Loucy (cell line): Measurements from ENCODE around the gene DDX10.

Experiments used
- H2AFZ ChIP-seq: fragments of 200-600 bp; sonication (generic); 2 replicates; pipeline ENCODE4 v1.6.0; 2016; ENCODE audit warnings: antibody characterized with exemption, mild to moderate bottlenecking, low read length, moderate library complexity
- H3F3A ChIP-seq: fragments of 200-600 bp; 2 replicates; pipeline ENCODE4 v1.6.0; 2016; ENCODE audit warnings: antibody characterized with exemption, low read depth, mild to moderate bottlenecking
- H3K27me3 ChIP-seq: fragments of 200-600 bp; sonication (generic); 2 replicates; pipeline ENCODE4 v1.6.1; 2014; ENCODE audit warnings: low read length, mild to moderate bottlenecking; ENCODE audit not compliant: insufficient read depth, poor library complexity, severe bottlenecking
- H3K36me3 ChIP-seq: fragments of 200-600 bp; sonication (generic); 2 replicates; pipeline ENCODE4 v1.6.1; 2016; ENCODE audit warnings: low read length; ENCODE audit not compliant: insufficient read depth
- H3K4me1 ChIP-seq: fragments of 200-600 bp; sonication (generic); 2 replicates; pipeline ENCODE4 v1.5.1; 2014; ENCODE audit warnings: low read length, mild to moderate bottlenecking; ENCODE audit not compliant: insufficient read depth, poor library complexity, severe bottlenecking
- H3K4me2 ChIP-seq: fragments of 200-600 bp; sonication (generic); 2 replicates; pipeline ENCODE4 v1.6.0; 2014; ENCODE audit warnings: antibody characterized with exemption, low read length, low read depth, mild to moderate bottlenecking; ENCODE audit not compliant: poor library complexity, severe bottlenecking
- H3K4me3 ChIP-seq: fragments of 200-600 bp; sonication (generic); 2 replicates; pipeline ENCODE4 v1.5.1; 2014; ENCODE audit warnings: low read length, mild to moderate bottlenecking, mixed read lengths; ENCODE audit not compliant: poor library complexity, severe bottlenecking
- H3K79me2 ChIP-seq: fragments of 200-600 bp; sonication (generic); 2 replicates; pipeline ENCODE4 v1.6.1; 2014; ENCODE audit warnings: low read length; ENCODE audit not compliant: insufficient read depth
- H3K9ac ChIP-seq: fragments of 200-600 bp; sonication (generic); 2 replicates; pipeline ENCODE4 v1.6.0; 2014; ENCODE audit warnings: mild to moderate bottlenecking, low read depth, low read length, moderate library complexity; ENCODE audit not compliant: poor library complexity, severe bottlenecking
- H3K9me2 ChIP-seq: fragments of 200-600 bp; sonication (generic); replicated peaks from 2 replicates; pipeline ENCODE4 v1.6.1; 2016; ENCODE audit warnings: low read depth, low read length, mixed read lengths
- H3K9me3 ChIP-seq: fragments of 200-600 bp; sonication (generic); 2 replicates; pipeline ENCODE4 v1.6.1; 2014; ENCODE audit warnings: mild to moderate bottlenecking, antibody characterized with exemption, low read length, low read depth; ENCODE audit not compliant: insufficient read depth
- H4K20me1 ChIP-seq: fragments of 200-600 bp; sonication (generic); 2 replicates; pipeline ENCODE4 v1.6.0; 2014; ENCODE audit warnings: antibody characterized with exemption, low read length, mild to moderate bottlenecking; ENCODE audit not compliant: insufficient read depth, poor library complexity, severe bottlenecking
- CTCF ChIP-seq: fragments of 200-600 bp; sonication (generic); conservative IDR thresholded peaks from 2 replicates; pipeline ENCODE4 v1.5.1; 2014; ENCODE audit warnings: mild to moderate bottlenecking, antibody characterized with exemption, low read length
- EZH2phosphoT487 ChIP-seq: fragments of 200-600 bp; IDR thresholded peaks from 2 replicates; pipeline ENCODE4 v1.6.1; 2018; ENCODE audit warnings: antibody characterized with exemption, mild to moderate bottlenecking, moderate library complexity, borderline replicate concordance

Gene DDX10

GRCh38 chr11:108670451-108670850, 5.6 kb downstream of the DDX10 start:
- peaks cover 8% of the 10 kb centered on the region; the same call in 1 of the 2 replicates for H3K36me3 ChIP-seq
- peaks cover 55% of the 10 kb centered on the region for H3K79me2 ChIP-seq
- H3K4me2 ChIP-seq: peak overlapping the region; percentile 92
- H2AFZ ChIP-seq: no peak overlapping the region
- no peak overlapping the region for H3K4me3 ChIP-seq
- H3K4me1 ChIP-seq: peaks cover 36% of the 10 kb centered on the region
- H3K9me3 ChIP-seq: no peaks in the 10 kb centered on the region
- H4K20me1 ChIP-seq: peaks cover 10% of the 10 kb centered on the region
- no peak overlapping the region for H3K9ac ChIP-seq
- TF ChIP-seq EZH2phosphoT487 (no peak), CTCF (no peak)
- no peaks in the 10 kb centered on the region for H3F3A ChIP-seq
- H3K27me3 ChIP-seq: no peaks in the 10 kb centered on the region
- no peaks in the 10 kb centered on the region for H3K9me2 ChIP-seq

GRCh38 chr11:108672113-108672512, 7.2 kb downstream of the DDX10 start:
- Histone ChIP-seq H4K20me1 (no peaks in the 10 kb centered on the region), H3K27me3 (no peaks in the 10 kb centered on the region), H3K9me3 (no peaks in the 10 kb centered on the region), H3F3A (no peaks in the 10 kb centered on the region), H3K36me3 (peaks cover 24% of the 10 kb centered on the region; the same call in 1 of the 2 replicates), H3K9ac (no peak overlapping the region), H3K9me2 (no peaks in the 10 kb centered on the region), H2AFZ (no peak overlapping the region), H3K79me2 (peaks cover 39% of the 10 kb centered on the region), H3K4me2 (peak overlapping the region; percentile 24), H3K4me1 (peaks cover 22% of the 10 kb centered on the region), H3K4me3 (no peak overlapping the region)
- TF ChIP-seq CTCF (no peak), EZH2phosphoT487 (no peak)

GRCh38 chr11:108672786-108673185, 7.9 kb downstream of the DDX10 start:
- H3F3A ChIP-seq: no peaks in the 10 kb centered on the region
- no peaks in the 10 kb centered on the region for H3K27me3 ChIP-seq
- H3K4me3 ChIP-seq: no peak overlapping the region
- H3K9me2 ChIP-seq: no peaks in the 10 kb centered on the region
- peaks cover 16% of the 10 kb centered on the region for H3K4me1 ChIP-seq
- H3K9ac ChIP-seq: no peak overlapping the region
- H3K36me3 ChIP-seq: peaks cover 31% of the 10 kb centered on the region
- H3K4me2 ChIP-seq: peak overlapping the region; percentile 24
- no peaks in the 10 kb centered on the region for H3K9me3 ChIP-seq
- no peaks in the 10 kb centered on the region for H4K20me1 ChIP-seq
- H3K79me2 ChIP-seq: peaks cover 33% of the 10 kb centered on the region
- no peak for TF ChIP-seq EZH2phosphoT487
- TF ChIP-seq CTCF: no peak
- H2AFZ ChIP-seq: no peak overlapping the region
